HepG2 (cell line): ENCODE data around the gene DLX3. TPM values are rescaled to one million over a fixed set of nuclear protein-coding genes. Genes with fewer than 3 reads are reported as not detected.

Experiments
- CBX2 ChIP-seq, 2 experiments: fragments of 200-600 bp in 1 of 2; sonication (generic); formaldehyde crosslinking in 1 of 2; IDR thresholded peaks; 2 replicates each; pipeline versions ENCODE4 v1.7.0 to v1.8.1; 2018 to 2022; ENCODE audit warnings: low read depth in 2 of 2, low read length in 1 of 2, mild to moderate bottlenecking in 1 of 2, missing genetic modification reagents in 1 of 2
- HNRNPLL ChIP-seq: fragments of 200-400 bp; formaldehyde crosslinking; IDR thresholded peaks from 2 replicates; pipeline ENCODE4 v1.6.1; 2017; ENCODE audit warnings: mild to moderate bottlenecking, low read depth, low read length; ENCODE audit not compliant: poor library complexity, severe bottlenecking
- HOXA9 ChIP-seq: sonication (generic); formaldehyde crosslinking; IDR thresholded peaks from 2 replicates; pipeline ENCODE4 v1.8.1; 2022; ENCODE audit warnings: missing genetic modification reagents, mild to moderate bottlenecking, moderate library complexity, borderline replicate concordance
- JUNB ChIP-seq: sonication (generic); formaldehyde crosslinking; IDR thresholded peaks from 2 replicates; pipeline ENCODE4 v1.8.0; 2022; ENCODE audit warnings: missing genetic modification reagents, mild to moderate bottlenecking, borderline replicate concordance
- KLF12 ChIP-seq: sonication (generic); formaldehyde crosslinking; IDR thresholded peaks from 2 replicates; pipeline ENCODE4 v1.4.0; 2020; ENCODE audit warnings: missing genetic modification reagents, borderline replicate concordance
- MEIS2 ChIP-seq: sonication (generic); formaldehyde crosslinking; IDR thresholded peaks from 2 replicates; pipeline ENCODE4 v1.9.0; 2021; ENCODE audit warnings: mild to moderate bottlenecking, missing genetic modification reagents
- NR2F6 ChIP-seq, 2 experiments: IDR thresholded peaks; 2 replicates each; pipeline ENCODE4 v1.6.1; 2016; ENCODE audit warnings: antibody characterized with exemption in 1 of 2, mild to moderate bottlenecking in 1 of 2
- SP5 ChIP-seq: IDR thresholded peaks from 2 replicates; pipeline ENCODE4 v1.6.1; 2016; ENCODE audit warnings: low read depth, borderline replicate concordance
- ZMYM3 ChIP-seq: sonication (generic); formaldehyde crosslinking; IDR thresholded peaks from 2 replicates; pipeline ENCODE4 v1.5.1; 2020; ENCODE audit warnings: mild to moderate bottlenecking, missing genetic modification reagents
- polyA plus RNA-seq, 8 experiments: library from polyadenylated mRNA; depleted of rRNA in 3 of 8; stranded (reverse) in 7 of 8; unstranded in 1 of 8; fragments of >200 nt; fragmentation: Illumina TruSeq in 4 of 8; extraction: Trizol in 4 of 8; gene quantifications; 2 replicates each; pipeline versions ENCODE4 v1.2.1 to v1.2.3, GENCODE V29; 2011 to 2016; ENCODE audit warnings: low read depth in 4 of 8, missing spikeins in 1 of 8, mixed read lengths in 1 of 8; ENCODE audit not compliant: insufficient read depth in 1 of 8
- total RNA-seq, 5 experiments: library from RNA; depleted of rRNA; stranded (reverse); fragments of >200 nt; fragmentation: Illumina TruSeq; extraction: Trizol; gene quantifications; 2 replicates each; pipeline ENCODE4 v1.2.3, GENCODE V29; 2016; ENCODE audit warnings: low read depth in 1 of 5
- TF ChIP-seq, protein P1 (sequence below): sonication (generic); formaldehyde crosslinking; IDR thresholded peaks from 2 replicates; pipeline ENCODE4 v1.4.0; 2020; ENCODE audit warnings: missing genetic modification reagents, borderline replicate concordance
- TF ChIP-seq, protein P2 (sequence below): sonication (generic); formaldehyde crosslinking; IDR thresholded peaks from 2 replicates; pipeline ENCODE4 v1.8.1; 2023; ENCODE audit warnings: mild to moderate bottlenecking, inconsistent platforms, moderate library complexity, missing genetic modification reagents, borderline replicate concordance
- TF ChIP-seq, protein P3 (sequence below): sonication (generic); formaldehyde crosslinking; IDR thresholded peaks from 2 replicates; pipeline ENCODE4 v1.4.0; 2020; ENCODE audit warnings: missing genetic modification reagents, mild to moderate bottlenecking, borderline replicate concordance
- TF ChIP-seq, protein P4 (sequence below): sonication (generic); formaldehyde crosslinking; IDR thresholded peaks from 2 replicates; pipeline ENCODE4 v1.5.1; 2020; ENCODE audit warnings: mild to moderate bottlenecking, missing genetic modification reagents, moderate library complexity

The DLX3 gene
- total and polyA plus RNA-seq, 2 of the 13 experiments (the other 11 are each of a cell fraction or from before 2014, with no cell fraction given) = 0.03 TPM; not detected in 1

DNA sequence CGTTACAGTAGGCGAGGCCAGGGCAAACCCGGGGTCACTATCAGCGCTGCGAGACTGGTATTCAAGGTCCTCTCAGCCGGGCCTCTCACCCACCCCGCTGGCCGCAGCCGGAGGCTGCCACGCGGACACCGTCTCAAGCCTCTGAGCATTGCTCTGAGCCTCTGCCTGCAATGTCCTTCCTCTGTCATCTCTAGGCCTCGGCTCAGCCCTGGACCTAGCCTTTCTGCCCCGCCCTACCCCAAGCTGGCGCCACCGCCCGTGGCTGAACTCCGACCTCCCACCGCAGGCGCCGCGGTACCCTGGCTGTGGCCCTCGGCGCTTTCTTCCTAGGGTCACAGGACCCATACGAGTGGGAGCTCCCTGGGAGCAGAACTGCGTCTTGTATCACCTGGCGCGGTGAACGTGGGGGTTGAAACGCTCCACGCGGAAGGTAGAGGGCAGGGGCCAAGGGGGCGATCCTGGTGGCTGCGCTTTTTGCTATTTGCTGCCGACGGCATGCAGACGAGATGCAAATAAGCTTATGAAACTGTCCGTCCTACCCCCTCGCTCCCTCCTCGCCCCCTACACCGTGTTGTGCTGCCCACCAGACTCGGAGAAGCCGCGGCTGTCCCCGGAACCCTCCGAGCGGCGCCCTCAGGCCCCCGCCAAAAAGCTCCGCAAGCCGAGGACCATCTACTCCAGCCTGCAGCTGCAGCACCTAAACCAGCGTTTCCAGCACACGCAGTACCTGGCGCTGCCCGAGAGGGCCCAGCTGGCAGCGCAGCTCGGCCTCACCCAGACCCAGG is 22.3 kb downstream of the DLX3 start (continued):
- TF ChIP-seq, protein P1, sequence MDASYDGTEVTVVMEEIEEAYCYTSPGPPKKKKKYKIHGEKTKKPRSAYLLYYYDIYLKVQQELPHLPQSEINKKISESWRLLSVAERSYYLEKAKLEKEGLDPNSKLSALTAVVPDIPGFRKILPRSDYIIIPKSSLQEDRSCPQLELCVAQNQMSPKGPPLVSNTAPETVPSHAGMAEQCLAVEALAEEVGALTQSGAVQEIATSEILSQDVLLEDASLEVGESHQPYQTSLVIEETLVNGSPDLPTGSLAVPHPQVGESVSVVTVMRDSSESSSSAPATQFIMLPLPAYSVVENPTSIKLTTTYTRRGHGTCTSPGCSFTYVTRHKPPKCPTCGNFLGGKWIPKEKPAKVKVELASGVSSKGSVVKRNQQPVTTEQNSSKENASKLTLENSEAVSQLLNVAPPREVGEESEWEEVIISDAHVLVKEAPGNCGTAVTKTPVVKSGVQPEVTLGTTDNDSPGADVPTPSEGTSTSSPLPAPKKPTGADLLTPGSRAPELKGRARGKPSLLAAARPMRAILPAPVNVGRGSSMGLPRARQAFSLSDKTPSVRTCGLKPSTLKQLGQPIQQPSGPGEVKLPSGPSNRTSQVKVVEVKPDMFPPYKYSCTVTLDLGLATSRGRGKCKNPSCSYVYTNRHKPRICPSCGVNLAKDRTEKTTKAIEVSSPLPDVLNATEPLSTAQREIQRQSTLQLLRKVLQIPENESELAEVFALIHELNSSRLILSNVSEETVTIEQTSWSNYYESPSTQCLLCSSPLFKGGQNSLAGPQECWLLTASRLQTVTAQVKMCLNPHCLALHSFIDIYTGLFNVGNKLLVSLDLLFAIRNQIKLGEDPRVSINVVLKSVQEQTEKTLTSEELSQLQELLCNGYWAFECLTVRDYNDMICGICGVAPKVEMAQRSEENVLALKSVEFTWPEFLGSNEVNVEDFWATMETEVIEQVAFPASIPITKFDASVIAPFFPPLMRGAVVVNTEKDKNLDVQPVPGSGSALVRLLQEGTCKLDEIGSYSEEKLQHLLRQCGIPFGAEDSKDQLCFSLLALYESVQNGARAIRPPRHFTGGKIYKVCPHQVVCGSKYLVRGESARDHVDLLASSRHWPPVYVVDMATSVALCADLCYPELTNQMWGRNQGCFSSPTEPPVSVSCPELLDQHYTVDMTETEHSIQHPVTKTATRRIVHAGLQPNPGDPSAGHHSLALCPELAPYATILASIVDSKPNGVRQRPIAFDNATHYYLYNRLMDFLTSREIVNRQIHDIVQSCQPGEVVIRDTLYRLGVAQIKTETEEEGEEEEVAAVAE (CRISPR knock-in tag) = no peak
- TF ChIP-seq, protein P2, sequence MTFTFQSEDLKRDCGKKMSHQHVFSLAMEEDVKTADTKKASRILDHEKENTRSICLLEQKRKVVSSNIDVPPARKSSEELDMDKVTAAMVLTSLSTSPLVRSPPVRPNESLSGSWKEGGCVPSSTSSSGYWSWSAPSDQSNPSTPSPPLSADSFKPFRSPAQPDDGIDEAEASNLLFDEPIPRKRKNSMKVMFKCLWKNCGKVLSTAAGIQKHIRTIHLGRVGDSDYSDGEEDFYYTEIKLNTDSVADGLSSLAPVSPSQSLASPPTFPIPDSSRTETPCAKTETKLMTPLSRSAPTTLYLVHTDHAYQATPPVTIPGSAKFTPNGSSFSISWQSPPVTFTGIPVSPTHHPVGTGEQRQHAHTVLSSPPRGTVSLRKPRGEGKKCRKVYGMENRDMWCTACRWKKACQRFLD (CRISPR knock-in tag) = no peak
- 0 out of 2 replicates have a peak, but pooled peaks have one; percentile 32 for TF ChIP-seq KLF12
- TF ChIP-seq, protein P3, sequence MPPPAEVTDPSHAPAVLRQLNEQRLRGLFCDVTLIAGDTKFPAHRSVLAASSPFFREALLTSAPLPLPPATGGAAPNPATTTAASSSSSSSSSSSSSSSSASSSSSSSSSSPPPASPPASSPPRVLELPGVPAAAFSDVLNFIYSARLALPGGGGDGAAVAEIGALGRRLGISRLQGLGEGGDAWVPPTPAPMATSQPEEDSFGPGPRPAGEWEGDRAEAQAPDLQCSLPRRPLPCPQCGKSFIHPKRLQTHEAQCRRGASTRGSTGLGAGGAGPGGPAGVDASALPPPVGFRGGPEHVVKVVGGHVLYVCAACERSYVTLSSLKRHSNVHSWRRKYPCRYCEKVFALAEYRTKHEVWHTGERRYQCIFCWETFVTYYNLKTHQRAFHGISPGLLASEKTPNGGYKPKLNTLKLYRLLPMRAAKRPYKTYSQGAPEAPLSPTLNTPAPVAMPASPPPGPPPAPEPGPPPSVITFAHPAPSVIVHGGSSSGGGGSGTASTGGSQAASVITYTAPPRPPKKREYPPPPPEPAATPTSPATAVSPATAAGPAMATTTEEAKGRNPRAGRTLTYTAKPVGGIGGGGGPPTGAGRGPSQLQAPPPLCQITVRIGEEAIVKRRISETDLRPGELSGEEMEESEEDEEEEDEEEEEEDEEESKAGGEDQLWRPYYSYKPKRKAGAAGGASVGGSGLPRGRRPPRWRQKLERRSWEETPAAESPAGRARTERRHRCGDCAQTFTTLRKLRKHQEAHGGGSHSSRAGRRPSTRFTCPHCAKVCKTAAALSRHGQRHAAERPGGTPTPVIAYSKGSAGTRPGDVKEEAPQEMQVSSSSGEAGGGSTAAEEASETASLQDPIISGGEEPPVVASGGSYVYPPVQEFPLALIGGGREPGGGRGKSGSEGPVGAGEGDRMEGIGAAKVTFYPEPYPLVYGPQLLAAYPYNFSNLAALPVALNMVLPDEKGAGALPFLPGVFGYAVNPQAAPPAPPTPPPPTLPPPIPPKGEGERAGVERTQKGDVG (CRISPR knock-in tag) = no peak
- TF ChIP-seq HNRNPLL = peak; percentile 19
- no peak for TF ChIP-seq JUNB (CRISPR knock-in tag)
- no peak for TF ChIP-seq ZMYM3
- TF ChIP-seq CBX2 (IDR thresholded peaks at IDR 0.05; ENCODE audit: low read depth, low read length) = 0 out of 2 replicates have a peak, but pooled peaks have one; percentile 22
- no peak for TF ChIP-seq CBX2 (CRISPR knock-in tag; IDR thresholded peaks at IDR 0.05; ENCODE audit: low read depth)
- TF ChIP-seq NR2F6 (IDR thresholded peaks at IDR 0.05) = no peak
- TF ChIP-seq NR2F6 (CRISPR knock-in tag; IDR thresholded peaks at IDR 0.05) = 0 out of 2 replicates have a peak, but pooled peaks have one; percentile 43
- TF ChIP-seq MEIS2 (CRISPR knock-in tag) = 0 out of 2 replicates have a peak, but pooled peaks have one; percentile 19
- TF ChIP-seq SP5 (CRISPR knock-in tag) = 0 out of 2 replicates have a peak, but pooled peaks have one; percentile 50
- TF ChIP-seq, protein P4, sequence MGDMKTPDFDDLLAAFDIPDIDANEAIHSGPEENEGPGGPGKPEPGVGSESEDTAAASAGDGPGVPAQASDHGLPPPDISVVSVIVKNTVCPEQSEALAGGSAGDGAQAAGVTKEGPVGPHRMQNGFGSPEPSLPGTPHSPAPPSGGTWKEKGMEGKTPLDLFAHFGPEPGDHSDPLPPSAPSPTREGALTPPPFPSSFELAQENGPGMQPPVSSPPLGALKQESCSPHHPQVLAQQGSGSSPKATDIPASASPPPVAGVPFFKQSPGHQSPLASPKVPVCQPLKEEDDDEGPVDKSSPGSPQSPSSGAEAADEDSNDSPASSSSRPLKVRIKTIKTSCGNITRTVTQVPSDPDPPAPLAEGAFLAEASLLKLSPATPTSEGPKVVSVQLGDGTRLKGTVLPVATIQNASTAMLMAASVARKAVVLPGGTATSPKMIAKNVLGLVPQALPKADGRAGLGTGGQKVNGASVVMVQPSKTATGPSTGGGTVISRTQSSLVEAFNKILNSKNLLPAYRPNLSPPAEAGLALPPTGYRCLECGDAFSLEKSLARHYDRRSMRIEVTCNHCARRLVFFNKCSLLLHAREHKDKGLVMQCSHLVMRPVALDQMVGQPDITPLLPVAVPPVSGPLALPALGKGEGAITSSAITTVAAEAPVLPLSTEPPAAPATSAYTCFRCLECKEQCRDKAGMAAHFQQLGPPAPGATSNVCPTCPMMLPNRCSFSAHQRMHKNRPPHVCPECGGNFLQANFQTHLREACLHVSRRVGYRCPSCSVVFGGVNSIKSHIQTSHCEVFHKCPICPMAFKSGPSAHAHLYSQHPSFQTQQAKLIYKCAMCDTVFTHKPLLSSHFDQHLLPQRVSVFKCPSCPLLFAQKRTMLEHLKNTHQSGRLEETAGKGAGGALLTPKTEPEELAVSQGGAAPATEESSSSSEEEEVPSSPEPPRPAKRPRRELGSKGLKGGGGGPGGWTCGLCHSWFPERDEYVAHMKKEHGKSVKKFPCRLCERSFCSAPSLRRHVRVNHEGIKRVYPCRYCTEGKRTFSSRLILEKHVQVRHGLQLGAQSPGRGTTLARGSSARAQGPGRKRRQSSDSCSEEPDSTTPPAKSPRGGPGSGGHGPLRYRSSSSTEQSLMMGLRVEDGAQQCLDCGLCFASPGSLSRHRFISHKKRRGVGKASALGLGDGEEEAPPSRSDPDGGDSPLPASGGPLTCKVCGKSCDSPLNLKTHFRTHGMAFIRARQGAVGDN (CRISPR knock-in tag) = peak; percentile 58
- TF ChIP-seq HOXA9 (CRISPR knock-in tag) = no peak
